NCI-H226 (cell line): Measurements from ENCODE around the gene MRPS21.
"Not testable (repeated sequence)": the region's sequence is repeated elsewhere in the genome, so short reads cannot be mapped to it uniquely, and the experiment has no call there.

Experiments used
- DNase-seq: peaks from one replicate; pipeline ENCODE4 v3.0.0-alpha.2; 2015

Gene MRPS21

DNA sequence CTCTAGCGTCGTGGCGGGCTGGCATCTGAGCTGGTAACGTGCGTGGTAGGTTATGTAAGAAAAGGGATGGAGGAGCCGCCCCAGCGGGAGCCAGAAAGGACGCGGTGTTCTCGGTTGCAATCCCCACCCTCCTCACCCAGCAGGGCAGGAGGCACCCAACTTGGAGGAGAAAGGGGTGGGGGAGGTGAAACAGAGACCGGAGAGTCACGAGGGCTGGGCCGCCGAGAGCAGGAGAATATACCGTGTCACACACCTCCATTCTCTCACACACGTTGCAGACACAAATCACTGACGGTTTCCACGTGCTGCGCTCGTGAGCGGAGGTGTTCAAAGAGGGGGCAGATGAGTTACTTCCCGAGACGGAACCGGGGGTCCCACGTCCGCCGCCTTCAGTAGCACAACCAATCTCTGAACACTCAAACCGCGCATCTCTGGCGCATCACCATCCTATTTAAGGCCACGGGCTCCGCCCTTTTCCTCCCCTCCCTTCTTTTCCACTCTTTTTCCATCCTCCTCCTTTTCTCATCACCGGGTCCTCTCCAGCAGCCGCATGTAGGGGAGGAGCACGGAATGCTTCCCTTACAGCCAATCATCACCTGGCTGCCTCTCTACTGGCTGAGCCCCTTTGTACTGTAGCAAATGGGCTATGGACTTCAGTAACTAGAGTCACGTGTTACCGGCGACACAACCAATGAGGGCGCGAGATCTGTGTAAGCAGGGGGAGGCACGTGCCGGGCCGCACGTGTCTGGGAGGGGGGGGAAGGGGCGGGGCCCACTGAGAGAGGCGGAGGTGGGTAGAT is 11.7 kb upstream of the MRPS21 start, which contains the start of gene CIART:
TSS of gene CIART (plus strand) at position 797 of the 800 bp plus-strand sequence. CDS start 714 bp downstream, outside the sequence.
- DNase-seq: peak; percentile 98

DNA sequence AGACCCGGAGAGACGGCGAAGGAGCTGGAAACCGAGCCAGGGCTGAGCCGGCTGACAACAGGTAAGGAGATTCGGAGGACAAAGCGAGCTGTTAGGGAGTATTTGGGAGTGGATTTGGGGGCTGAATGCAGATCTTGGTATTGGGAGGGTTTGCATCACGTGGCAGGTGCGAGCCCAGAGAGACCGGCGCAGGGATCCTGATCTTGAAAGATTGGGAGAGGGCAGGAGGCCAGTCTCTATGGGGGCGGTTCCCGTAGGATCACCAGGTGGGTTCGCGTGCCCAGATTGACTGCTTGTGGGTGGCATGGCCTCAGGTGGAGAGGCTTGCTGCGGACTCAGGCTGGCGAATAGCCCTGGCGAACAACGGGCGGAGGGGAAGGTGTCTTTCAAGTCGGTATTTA is 11.1 kb upstream of the MRPS21 start:
- DNase-seq: no peak

DNA sequence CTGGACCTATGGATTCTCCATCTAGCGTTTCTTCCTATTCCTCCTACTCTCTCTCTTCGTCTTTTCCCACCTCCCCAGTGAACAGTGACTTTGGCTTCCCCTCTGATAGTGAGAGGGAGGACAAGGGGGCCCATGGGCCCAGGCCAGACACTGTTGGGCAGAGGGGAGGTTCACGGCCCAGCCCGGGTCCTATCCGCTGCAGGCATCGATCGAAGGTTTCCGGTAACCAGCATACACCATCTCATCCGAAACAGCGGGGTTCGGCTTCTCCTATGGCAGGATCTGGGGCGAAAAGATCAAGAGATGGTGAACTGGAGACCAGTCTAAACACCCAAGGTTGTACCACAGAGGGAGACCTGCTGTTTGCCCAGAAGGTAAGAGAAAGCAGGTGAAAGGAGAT is 10.4 kb upstream of the MRPS21 start:
- no peak for DNase-seq

DNA sequence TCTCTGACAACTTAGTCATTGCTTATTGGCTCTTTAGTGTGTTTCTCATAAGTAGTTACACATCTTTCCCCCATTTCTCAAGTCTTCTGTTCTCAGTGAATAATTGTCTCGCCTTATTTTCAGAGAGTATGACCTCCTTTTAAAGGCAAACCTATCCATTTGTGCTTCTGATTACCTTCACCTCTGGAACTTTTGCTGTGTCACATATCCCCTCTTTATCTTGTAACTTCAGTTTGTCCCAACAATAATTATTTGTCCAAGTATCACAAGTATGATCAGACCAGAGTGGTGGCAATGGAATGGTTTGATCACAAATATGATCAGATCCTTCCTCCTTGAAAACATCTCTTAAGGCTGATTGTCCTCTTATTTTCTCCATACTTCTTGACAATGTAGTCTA is 5.3 kb upstream of the MRPS21 start:
- DNase-seq: no peak

DNA sequence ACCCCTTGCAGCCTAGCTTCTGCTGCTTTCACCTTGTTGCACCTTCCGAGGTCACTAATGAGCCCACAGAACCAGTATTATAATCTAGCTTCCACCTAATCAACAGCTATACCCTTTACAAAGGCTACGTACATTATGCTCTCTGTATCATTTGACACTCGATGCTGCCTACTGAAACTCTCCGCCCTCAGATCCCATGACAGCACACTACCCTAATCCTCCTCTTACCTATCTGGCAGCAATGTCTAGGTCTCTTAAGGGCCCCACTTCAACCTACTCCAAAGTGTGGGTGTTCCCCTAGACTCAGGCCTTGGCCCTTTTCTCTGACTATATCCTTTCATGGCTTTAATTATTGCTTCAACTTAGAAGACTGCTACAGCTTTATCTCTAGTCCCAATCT is 4.8 kb upstream of the MRPS21 start:
- no peak for DNase-seq

DNA sequence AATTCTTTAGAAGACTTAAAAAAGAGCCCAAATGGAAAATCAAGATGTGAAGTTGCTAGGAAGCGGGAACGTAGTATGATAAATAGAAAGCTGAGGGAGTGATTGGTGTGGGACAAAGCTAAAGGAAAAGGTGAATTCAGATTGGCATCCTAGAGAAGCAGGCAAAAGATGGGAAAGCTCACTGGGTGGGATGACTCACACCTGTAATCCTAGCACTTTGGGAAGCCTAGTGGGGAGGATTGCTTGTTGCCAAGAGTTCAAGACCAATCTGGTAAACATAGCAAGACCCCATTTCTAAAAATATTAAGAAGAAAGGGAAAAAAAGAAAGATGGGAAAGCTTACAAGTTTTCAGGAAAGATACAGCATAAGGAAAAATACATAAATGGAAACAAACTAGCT is 1.8 kb downstream of the MRPS21 start:
- no peak for DNase-seq

DNA sequence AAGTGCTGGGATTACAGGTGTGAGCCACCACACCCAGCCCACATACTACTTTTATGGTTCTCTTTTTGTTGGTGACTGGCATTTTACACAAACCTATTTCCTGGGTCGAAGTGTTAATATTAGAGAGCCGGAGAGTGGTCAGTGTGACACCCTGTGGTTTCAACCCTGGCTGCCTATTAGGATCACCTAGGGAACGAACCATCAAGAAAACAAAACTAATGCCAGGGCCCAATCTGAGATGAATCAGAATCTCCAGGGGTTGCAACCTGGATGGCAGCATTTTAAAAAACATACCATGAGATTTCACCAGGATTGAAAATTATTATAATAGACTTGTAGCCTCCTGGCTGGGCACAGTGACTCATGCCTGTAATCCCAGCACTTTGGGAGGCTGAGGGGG is 6.1 kb downstream of the MRPS21 start:
- no peak for DNase-seq

DNA sequence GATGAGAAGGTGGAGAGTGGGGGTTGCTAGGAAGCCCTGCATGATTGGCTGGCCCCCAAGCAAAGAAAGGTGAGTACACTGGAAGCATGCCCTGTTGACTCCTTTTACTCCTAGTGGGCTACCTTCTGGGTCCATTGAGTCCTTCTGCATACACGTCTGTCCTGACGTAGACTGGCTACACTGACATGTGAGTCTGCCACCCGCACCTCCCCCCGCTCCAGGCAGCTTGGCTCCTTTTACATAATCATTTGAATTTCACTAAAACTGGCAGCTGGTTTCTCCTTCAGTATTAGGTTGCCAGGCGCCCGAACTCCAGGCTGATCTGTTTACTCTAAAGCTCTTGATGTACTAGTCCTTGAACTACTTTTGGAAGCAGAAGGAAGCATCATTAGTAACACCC is 8.7 kb downstream of the MRPS21 start:
- DNase-seq: no peak

DNA sequence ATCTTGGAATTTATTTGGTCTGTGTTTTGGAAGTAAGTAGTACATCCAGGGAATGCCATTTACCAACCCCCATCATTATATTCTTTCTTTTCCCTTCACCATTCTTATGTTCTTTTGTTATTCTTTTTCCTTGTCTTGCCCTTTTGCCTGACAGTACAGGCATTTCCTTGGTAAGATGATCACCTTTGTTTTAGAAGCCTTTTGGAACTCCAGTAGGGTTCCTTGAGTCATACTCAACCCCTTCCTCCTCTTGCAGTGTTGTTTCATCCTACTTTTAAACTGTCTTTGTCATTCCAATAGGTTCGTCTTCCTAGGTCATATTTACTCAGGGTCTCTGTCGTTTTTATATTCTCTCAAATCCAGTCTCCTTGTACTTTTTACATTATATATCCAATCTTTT is 9.2 kb downstream of the MRPS21 start:
- DNase-seq: no peak

DNA sequence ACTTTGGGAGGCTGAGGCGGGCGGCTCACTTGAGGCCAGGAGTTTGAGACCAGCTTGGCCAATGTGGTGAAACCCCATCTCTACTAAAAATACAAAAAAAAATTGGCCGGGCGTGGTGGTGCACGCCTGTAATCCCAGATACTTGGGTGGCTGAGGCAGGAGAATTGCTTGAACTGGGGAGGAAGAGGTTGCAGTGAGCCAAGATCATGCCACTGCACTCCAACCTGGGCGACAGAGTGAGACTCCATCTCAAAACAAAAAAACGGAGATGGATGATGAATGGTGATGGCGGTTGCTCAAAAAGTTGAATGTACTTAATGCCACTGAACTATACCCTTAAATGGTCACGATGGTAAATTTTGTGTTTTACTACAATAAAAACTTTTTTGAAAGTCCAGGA is 14.9 kb downstream of the MRPS21 start:
- not testable (repeated sequence) for DNase-seq

DNA sequence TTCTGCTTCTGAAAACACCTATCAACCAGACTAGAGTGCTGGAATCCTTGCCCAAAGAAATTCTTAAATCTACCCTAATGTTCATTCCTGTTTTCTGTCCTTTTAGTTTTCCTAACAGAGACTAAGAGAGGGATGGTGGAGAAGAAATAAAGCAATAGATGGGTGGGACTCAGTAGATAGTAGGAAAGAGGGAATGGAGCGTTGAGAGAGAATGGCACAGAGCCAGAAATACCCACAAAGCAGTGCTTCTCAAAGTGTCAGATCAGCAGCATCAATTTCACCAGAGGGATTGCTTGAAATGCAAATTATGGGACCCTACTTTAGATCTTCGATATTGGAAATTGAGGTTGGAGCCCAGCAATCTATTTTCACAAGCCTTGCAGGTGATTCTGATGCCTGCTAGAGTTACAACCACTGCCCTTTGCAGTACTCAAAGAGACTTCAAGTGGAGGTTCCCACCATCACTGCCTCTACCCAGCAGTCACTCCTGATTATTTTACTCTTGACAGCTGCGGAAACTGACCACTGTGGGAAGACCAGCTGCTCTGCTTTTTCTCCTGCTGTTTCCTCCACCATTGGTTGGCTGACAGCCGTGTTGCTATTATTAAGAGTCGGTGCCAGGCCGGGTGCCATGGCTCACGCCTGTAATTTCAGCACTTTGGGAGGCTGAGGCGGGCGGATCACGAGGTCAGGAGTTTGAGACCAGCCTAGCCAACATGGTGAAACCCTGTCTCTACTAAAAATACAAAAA is 16.3 kb downstream of the MRPS21 start:
- DNase-seq: no peak

DNA sequence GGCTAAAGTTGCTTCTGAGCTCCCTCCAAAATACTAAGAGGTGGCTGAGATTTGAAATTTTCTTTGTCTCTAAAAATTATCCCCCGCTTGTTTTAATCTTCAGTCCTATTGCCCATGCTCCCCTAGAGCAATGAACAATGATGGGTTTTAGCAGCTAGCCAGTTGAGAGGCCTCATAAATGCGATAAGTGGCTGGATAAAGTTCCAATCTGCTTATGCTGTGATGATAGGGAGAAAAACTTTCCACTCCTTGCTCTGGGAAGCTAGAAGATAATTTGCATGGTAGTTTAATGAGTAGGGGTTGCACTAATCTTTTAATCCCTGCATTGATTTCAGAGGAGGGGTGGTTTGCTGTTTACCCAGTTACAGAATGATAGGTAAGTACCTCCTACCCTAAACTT is 18.1 kb downstream of the MRPS21 start:
- DNase-seq: no peak

DNA sequence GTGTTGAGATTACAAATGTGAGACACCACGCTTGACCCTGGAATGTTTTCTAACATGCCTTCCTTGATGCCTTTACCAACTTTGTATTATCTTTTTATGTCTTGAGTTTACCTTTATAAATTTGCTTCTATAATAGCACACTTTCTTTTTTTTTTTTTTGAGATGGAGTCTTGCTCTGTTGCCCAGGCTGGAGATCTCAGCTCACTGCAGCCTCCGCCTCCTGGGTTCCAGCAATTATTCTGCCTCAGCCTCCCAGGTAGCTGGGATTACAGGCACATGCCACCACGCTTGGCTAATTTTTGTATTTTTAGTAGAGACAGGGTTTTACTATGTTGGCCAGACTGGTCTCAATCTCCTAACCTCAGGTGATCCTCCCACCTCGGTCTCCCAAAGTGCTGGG is 21.0 kb downstream of the MRPS21 start:
- DNase-seq: not testable (repeated sequence)

DNA sequence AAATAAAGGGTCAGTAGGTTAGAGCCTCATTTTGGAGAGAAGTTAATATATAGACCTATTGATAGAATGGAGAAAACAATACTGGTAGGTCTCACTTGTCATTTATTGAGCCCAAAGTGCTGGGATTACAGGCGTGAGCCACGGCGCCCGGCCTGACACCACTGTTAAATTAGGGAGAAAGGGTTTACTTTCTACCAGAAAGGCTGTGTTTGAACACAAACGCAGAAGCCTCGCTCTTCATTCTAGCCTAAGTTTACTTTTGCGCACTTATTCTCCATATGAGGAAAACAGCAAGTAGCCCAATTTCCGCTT is 27.0 kb downstream of the MRPS21 start:
- no peak for DNase-seq

DNA sequence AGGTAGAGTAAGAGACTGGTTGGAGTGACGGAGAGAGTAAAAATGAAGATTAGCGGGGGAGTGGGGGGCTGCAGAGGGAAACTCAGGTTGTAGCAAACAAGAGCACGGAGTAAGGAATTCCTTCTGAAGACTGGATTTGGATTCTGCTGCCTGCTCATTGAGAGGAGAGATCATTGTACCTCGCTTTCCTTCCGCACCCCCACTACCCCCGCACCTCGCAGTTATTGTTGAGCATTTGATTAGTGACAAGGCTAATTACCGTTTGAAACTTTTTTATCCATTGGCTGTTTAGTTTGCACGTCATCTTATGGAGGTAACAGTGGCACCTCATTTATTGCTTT is 28.1 kb downstream of the MRPS21 start:
- DNase-seq: no peak

DNA sequence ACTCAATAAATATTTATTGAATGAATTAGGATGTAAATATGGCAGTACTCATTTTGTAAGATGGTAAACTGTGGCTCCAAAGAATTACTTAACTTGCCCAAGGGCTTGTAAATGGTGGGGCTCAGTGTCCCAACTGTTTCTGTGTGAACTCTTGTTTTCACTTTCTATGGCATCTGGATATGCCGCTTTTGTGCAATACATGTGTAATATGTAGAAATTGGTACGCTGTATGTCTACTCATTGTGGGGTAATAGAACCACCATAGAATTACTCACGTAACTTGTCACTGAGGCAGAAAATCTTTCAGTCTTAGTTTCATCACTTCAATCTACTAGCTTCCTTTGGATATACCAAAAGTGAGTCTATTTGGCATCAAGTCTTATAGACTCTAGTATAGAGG is 28.6 kb downstream of the MRPS21 start:
- DNase-seq: no peak

DNA sequence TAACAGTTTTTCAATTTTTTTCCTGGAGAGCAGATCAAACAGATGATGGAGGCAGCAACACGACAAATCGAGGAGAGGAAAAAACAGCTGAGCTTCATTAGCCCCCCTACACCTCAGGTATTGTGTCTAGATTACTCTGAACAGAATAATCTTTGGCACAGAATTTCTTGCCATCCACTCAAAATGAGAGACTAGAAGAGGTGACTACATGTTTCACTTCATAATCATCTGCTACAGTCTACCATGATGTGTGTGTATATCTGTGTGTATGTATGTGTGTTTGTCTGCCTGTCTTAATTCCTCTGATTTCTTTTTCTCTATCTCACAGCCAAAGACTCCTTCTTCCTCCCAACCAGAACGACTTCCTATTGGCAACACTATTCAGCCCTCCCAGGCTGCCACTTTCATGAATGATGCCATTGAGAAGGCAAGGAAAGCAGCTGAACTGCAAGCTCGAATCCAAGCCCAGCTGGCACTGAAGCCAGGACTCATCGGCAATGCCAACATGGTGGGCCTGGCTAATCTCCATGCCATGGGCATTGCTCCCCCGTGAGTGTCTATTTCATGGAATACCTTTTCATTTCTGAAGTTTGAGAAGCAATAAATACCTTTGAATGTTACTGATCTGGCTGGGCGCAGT is 39.1 kb downstream of the MRPS21 start:
- no peak for DNase-seq

DNA sequence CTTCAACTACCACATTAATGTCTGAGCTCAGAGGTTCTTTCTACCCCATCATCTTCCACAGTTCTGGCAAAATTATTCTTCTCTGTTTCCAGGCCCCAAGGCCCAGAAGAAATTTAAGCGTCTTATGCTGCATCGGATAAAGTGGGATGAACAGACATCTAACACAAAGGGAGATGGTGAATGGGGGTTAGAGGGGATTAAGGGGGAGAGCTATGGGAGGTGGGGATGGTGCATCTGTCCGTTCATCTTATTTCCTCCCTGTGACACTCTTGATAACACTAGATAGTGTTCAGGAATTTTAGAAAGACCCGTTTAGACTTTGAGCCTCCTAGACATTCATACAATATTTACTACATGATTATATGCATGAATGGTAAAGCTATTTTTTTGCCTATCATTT is 52.7 kb downstream of the MRPS21 start:
- no peak for DNase-seq

DNA sequence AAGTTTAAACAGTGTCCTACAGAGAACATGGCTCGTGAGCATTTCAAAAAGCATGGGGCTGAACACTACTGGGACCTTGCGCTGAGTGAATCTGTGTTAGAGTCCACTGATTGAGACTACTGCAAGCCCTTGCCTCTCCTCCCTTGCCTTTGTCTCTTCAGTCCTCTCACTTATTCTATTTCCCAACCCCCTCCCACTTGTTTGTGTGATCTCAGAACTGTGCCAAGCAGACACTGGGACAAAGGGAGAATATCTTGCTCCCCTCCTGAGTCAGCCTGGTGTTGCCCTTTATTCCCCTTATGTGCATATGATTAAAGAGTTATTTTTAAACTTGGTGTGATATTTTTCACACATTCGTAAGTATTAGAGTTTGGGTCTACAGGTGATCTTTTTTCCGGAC is 59.2 kb downstream of the MRPS21 start:
- DNase-seq: no peak
